Erythroblast (primary cell): Measurements from ENCODE around the gene FAM98B.

ENCODE experiments used
- GATA1 ChIP-seq: IDR thresholded peaks from 2 replicates; pipeline ENCODE4 v1.6.1; 2011; ENCODE audit warnings: low read depth, mild to moderate bottlenecking, control low read depth, low read length, moderate library complexity
- POLR2A ChIP-seq: IDR thresholded peaks from 2 replicates; pipeline ENCODE4 v1.6.1; 2011; ENCODE audit warnings: mild to moderate bottlenecking, low read length

DNA sequence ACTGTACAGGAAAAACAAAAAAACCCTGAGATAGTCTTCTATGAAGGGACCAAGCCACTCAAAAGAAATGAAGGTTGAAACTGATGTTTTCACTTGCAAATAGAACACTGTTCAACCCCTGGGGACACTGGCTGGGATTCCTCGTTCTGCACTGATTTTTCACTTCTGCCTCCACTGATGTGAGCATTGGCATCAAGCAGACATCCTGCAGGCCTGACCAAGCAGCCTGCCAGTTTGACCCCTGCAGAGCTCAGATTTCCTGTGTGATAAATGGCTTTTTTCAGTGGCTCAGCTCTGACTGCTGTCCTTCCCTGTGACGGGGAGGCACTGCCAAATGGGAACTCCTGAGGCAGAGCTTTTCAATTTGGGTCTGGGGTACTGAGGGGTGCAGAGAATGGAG, 60.7 kb downstream of the FAM98B start:
- TF ChIP-seq POLR2A, result no peak
- TF ChIP-seq GATA1, result no peak
